Adipocyte (in vitro differentiated cells): ENCODE results near the gene ADORA1.

Source experiments
- DNase-seq: peaks from one replicate; pipeline ENCODE4 v3.0.0-alpha.2; 2015; ENCODE audit warnings: low read depth
- H3K27me3 ChIP-seq: replicated peaks from 2 replicates; pipeline ENCODE4 v1.7.0; 2013; ENCODE audit warnings: mild to moderate bottlenecking, low read length, moderate library complexity; ENCODE audit not compliant: control insufficient read depth, insufficient read depth
- H3K36me3 ChIP-seq: 2 replicates; pipeline ENCODE4 v1.7.0; 2013; ENCODE audit warnings: low read length, mild to moderate bottlenecking, moderate library complexity; ENCODE audit not compliant: control insufficient read depth, insufficient read depth, severe bottlenecking
- H3K4me1 ChIP-seq: 2 replicates; pipeline ENCODE4 v1.7.0; 2013; ENCODE audit warnings: mild to moderate bottlenecking, low read length, moderate library complexity; ENCODE audit not compliant: control insufficient read depth, insufficient read depth
- H3K4me3 ChIP-seq: 2 replicates; pipeline ENCODE4 v1.7.0; 2013; ENCODE audit warnings: mild to moderate bottlenecking, low read length, moderate library complexity
- H3K9ac ChIP-seq: 2 replicates; pipeline ENCODE4 v1.7.0; 2013; ENCODE audit warnings: mild to moderate bottlenecking, low read length, moderate library complexity
- H3K9me3 ChIP-seq: 2 replicates; pipeline ENCODE4 v1.7.0; 2013; ENCODE audit warnings: mild to moderate bottlenecking, low read length, moderate library complexity; ENCODE audit not compliant: control insufficient read depth

The ADORA1 gene

DNA sequence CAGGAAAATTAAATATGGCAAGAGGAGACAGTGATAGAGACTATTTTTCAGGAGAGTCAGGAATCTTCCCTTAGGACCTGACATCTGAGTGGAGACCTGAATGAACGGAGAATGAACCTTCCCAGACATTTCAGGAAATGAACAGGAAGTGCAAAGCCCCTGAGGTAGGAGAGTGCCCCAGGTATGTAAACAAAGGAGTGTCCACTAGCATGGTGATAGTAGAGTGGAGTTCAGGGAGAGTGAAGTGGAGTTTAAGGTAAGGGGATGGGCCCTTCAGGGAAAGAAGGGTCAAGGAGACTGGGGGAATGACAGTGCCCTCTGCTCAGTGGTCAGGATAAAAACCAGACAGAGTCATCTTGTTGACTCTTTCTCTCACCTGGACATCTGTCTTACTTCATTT, 28.8 kb downstream of the ADORA1 start:
- H3K27me3 ChIP-seq, result no peaks in the 10 kb centered on the region
- no peak overlapping the region for H3K4me3 ChIP-seq
- H3K4me1 ChIP-seq, result peaks cover 15% of the 10 kb centered on the region
- H3K9me3 ChIP-seq, result peaks cover 15% of the 10 kb centered on the region
- DNase-seq, result no peak
- H3K36me3 ChIP-seq, result no peaks in the 10 kb centered on the region
- no peak overlapping the region for H3K9ac ChIP-seq

DNA sequence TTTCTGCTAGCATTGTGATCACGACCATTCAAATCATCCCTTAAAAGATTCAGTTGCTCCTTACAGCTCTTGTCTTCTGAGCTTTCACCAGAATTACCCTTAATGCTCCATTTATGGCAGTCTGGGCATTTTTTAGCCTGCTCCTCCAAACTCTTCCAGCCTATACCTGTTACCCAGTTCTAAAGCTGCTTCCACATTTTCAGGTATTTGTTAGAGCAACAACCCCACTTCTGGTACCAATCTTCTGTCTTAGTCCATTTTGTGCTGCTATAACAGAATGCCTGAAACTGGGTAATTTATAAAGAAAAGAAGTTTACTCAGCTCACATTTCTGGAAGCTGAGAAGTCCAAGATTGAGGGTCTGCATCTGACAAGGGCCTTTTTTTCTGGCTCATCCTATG, 30.9 kb downstream of the ADORA1 start:
- peaks cover 15% of the 10 kb centered on the region for H3K9me3 ChIP-seq
- no peaks in the 10 kb centered on the region for H3K27me3 ChIP-seq
- H3K36me3 ChIP-seq, result no peaks in the 10 kb centered on the region
- H3K9ac ChIP-seq, result no peak overlapping the region
- peaks cover 13% of the 10 kb centered on the region for H3K4me1 ChIP-seq
- H3K4me3 ChIP-seq, result no peak overlapping the region
- DNase-seq, result no peak

GRCh38 chr1:203158960-203159665, 31.6 kb downstream of the ADORA1 start:
- Histone ChIP-seq H3K9me3 (peaks cover 15% of the 10 kb centered on the region), H3K4me1 (peaks cover 6% of the 10 kb centered on the region), H3K9ac (no peak overlapping the region), H3K36me3 (no peaks in the 10 kb centered on the region), H3K4me3 (no peak overlapping the region), H3K27me3 (no peaks in the 10 kb centered on the region)
- DNase-seq, result no peak

DNA sequence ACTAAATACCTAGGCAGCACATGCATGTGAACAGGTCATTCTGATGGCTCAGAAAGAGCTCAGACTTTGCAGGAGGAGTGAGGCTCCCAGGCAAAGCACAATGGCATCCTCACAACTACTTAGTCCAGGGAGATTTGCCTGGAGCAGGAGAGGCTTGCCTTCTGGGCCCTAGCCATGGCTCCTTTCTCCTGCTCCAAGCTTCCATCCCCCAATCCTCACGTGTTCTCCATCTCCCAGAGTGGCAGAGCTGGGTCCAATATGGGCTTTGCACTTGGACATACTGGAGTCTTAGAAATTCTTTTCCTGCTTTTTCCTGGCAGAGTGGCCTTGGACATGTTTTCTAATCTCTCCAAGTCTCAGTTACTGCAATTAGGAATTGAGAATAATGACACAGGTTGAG, 32.3 kb downstream of the ADORA1 start:
- Histone ChIP-seq H3K4me1 (no peaks in the 10 kb centered on the region), H3K27me3 (no peaks in the 10 kb centered on the region), H3K9me3 (peaks cover 15% of the 10 kb centered on the region), H3K36me3 (no peaks in the 10 kb centered on the region), H3K9ac (no peak overlapping the region), H3K4me3 (no peak overlapping the region)
- DNase-seq, result no peak

DNA sequence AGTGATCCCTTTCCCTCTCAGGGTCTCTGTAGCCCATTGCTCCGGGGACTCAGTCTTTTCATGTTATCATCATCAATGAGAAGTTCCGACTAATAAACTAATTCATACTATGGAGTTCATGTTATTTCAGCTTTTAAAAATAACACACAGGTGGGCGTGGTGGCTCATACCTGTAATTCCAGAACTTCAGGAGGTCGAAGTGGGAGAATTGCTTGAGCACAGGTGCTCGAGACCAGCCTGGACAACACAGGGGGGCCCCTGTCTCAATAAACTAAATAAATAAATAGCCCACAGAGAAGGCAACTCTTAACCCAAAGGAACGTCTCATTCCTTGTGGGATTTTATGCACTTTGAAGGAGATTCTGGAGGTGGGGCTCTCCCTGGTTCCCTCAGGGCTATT, 33.6 kb downstream of the ADORA1 start:
- Histone ChIP-seq H3K27me3 (no peaks in the 10 kb centered on the region), H3K9me3 (peaks cover 15% of the 10 kb centered on the region), H3K4me3 (no peak overlapping the region), H3K9ac (no peak overlapping the region), H3K4me1 (no peaks in the 10 kb centered on the region), H3K36me3 (no peaks in the 10 kb centered on the region)
- DNase-seq, result no peak

DNA sequence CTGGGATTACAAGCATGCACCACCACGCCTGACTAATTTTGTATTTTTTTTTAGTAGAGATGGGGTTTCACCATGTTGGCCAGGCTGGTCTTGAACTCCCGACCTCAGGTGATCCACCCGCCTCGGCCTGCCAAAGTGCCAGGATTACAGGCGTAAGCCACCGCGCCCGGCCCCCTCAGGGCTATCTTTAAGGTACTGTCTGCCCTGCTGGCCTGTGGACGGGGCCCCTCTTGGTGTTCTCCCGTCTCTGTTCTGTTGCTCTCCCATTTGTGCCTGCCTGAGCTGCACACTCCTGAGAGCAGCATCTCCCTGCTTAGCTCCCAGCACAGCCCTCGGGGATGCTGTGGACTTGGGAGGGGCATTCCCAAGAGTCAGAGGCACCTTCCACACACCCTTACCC, 34.2 kb downstream of the ADORA1 start:
- Histone ChIP-seq H3K4me1 (no peaks in the 10 kb centered on the region), H3K9me3 (peaks cover 15% of the 10 kb centered on the region), H3K9ac (no peak overlapping the region), H3K4me3 (no peak overlapping the region), H3K27me3 (no peaks in the 10 kb centered on the region), H3K36me3 (no peaks in the 10 kb centered on the region)
- no peak for DNase-seq

DNA sequence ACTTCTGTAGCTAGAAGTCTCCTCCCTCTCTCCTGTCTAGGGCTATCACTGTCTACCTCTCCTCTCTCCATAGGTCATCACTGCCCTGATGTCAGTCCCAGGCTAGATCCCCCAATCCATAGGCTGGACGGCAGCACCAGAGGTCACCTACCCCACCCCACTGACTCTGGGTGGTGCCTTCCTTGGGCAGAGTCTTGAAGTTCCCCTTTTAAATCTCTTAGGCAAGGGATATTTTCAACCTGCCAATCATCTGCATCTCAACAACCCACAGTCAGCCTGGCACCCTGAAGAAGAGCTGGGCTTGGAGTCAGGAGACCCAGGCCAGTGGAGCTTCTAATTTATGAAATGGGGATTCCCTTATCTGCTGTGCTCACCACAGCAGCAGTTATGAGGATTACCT, 34.9 kb downstream of the ADORA1 start:
- DNase-seq, result no peak
- Histone ChIP-seq H3K9ac (no peak overlapping the region), H3K4me3 (no peak overlapping the region), H3K36me3 (no peaks in the 10 kb centered on the region), H3K27me3 (no peaks in the 10 kb centered on the region), H3K9me3 (peaks cover 15% of the 10 kb centered on the region), H3K4me1 (no peaks in the 10 kb centered on the region)

DNA sequence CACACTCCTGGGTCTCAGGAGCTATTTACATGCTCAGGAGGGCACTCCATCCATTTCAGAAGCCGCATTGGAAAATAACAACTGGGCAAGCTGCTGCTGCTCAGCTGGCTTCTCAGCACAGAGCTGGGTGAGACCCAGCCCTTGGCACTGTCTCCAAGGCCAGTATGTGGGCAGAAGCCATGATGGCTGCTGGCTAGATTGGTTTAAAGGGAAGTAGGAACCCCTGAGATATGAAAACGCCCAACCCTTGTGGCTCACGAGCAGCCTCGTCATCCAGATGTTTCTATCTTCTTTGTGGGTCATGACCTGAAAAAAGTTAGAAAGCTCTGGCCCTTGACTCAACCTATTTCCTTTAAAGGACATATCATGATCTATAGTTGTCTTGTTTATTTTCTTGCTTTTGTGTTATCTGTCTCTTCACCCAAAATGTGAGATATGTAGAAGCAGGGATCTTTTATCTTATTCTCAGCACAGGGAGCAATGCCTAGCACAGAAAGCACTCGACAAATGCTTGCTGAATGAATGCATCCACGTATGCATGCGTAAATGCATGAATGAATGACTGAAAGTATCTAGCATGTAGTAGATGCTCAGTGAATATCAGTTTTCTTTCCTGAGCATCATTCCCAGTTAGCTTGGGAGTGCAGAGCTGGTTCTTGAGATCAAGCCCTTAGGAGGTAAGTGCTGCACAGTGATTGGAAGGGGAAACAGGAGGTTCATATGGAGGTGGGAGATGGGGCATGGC, 36.5 kb downstream of the ADORA1 start:
- no peaks in the 10 kb centered on the region for H3K4me1 ChIP-seq
- peaks cover 3% of the 10 kb centered on the region for H3K9me3 ChIP-seq
- H3K4me3 ChIP-seq, result no peak overlapping the region
- H3K9ac ChIP-seq, result no peak overlapping the region
- H3K36me3 ChIP-seq, result no peaks in the 10 kb centered on the region
- no peaks in the 10 kb centered on the region for H3K27me3 ChIP-seq
- DNase-seq, result no peak

DNA sequence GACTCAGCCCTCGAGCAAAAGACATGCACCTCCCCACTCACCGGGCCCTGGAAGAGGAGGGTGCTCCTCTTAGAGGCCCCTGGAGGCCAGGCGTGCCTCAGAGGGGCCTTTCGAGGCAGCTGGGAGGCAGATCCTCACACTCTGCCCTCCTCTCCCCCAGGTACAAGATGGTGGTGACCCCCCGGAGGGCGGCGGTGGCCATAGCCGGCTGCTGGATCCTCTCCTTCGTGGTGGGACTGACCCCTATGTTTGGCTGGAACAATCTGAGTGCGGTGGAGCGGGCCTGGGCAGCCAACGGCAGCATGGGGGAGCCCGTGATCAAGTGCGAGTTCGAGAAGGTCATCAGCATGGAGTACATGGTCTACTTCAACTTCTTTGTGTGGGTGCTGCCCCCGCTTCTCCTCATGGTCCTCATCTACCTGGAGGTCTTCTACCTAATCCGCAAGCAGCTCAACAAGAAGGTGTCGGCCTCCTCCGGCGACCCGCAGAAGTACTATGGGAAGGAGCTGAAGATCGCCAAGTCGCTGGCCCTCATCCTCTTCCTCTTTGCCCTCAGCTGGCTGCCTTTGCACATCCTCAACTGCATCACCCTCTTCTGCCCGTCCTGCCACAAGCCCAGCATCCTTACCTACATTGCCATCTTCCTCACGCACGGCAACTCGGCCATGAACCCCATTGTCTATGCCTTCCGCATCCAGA, 37.7 kb downstream of the ADORA1 start:
- Histone ChIP-seq H3K4me3 (no peak overlapping the region), H3K9ac (no peak overlapping the region), H3K27me3 (no peaks in the 10 kb centered on the region), H3K4me1 (no peaks in the 10 kb centered on the region), H3K9me3 (no peaks in the 10 kb centered on the region), H3K36me3 (no peaks in the 10 kb centered on the region)
- no peak for DNase-seq

- H3K4me3 ChIP-seq, result no peak overlapping the region
- H3K36me3 ChIP-seq, result no peaks in the 10 kb centered on the region
- no peak overlapping the region for H3K9ac ChIP-seq
- no peaks in the 10 kb centered on the region for H3K9me3 ChIP-seq
- DNase-seq, result no peak
- no peaks in the 10 kb centered on the region for H3K4me1 ChIP-seq
- H3K27me3 ChIP-seq, result no peaks in the 10 kb centered on the region
Measured at GRCh38 chr1:203165800-203166161, 38.3 kb downstream of the ADORA1 start.

GRCh38 chr1:203166192-203166940, 38.8 kb downstream of the ADORA1 start:
- no peak for DNase-seq
- no peaks in the 10 kb centered on the region for H3K4me1 ChIP-seq
- no peak overlapping the region for H3K4me3 ChIP-seq
- no peaks in the 10 kb centered on the region for H3K27me3 ChIP-seq
- H3K36me3 ChIP-seq, result no peaks in the 10 kb centered on the region
- H3K9me3 ChIP-seq, result no peaks in the 10 kb centered on the region
- H3K9ac ChIP-seq, result no peak overlapping the region
